ENCODE measurements around the gene BDKRB2.

BDKRB2 gene

GRCh38 chr14:96201965-96202364, 2.7 kb upstream of the BDKRB2 start:
- no peak for DNase-seq

GRCh38 chr14:96202441-96203094, 2.1 kb upstream of the BDKRB2 start:
- DNase-seq, result no peak

GRCh38 chr14:96203116-96203515, 1.5 kb upstream of the BDKRB2 start:
- DNase-seq, result no peak

- no peak for DNase-seq
Observed at GRCh38 chr14:96203635-96204034, 1.0 kb upstream of the BDKRB2 start.

GRCh38 chr14:96205059-96205977, 679 bp downstream of the BDKRB2 start:
- no peak for DNase-seq

GRCh38 chr14:96205978-96206360, 1.3 kb downstream of the BDKRB2 start:
- DNase-seq, result no peak

- DNase-seq, result no peak
Observed at GRCh38 chr14:96206461-96206860, 1.8 kb downstream of the BDKRB2 start.

GRCh38 chr14:96207686-96208085, 3.0 kb downstream of the BDKRB2 start:
- no peak for DNase-seq

- no peak for DNase-seq
Observed at GRCh38 chr14:96208739-96209138, 4.1 kb downstream of the BDKRB2 start.

- no peak for DNase-seq
Observed at GRCh38 chr14:96212140-96212539, 7.5 kb downstream of the BDKRB2 start.

- no peak for DNase-seq
Observed at GRCh38 chr14:96212896-96213295, 8.3 kb downstream of the BDKRB2 start.

- no peak for DNase-seq
Observed at GRCh38 chr14:96213871-96214465, 9.3 kb downstream of the BDKRB2 start.

GRCh38 chr14:96214793-96215192, 10.2 kb downstream of the BDKRB2 start:
- no peak for DNase-seq

GRCh38 chr14:96215452-96216244, 11.0 kb downstream of the BDKRB2 start:
- no peak for DNase-seq

- no peak for DNase-seq
Observed at GRCh38 chr14:96216627-96217026, 12.0 kb downstream of the BDKRB2 start.

- DNase-seq, result no peak
Observed at GRCh38 chr14:96217376-96217913, 12.8 kb downstream of the BDKRB2 start.

- DNase-seq, result no peak
Observed at GRCh38 chr14:96221109-96221650, 16.5 kb downstream of the BDKRB2 start.

- no peak for DNase-seq
Observed at GRCh38 chr14:96221841-96222240, 17.2 kb downstream of the BDKRB2 start.

- no peak for DNase-seq
Observed at GRCh38 chr14:96224480-96225096, 19.9 kb downstream of the BDKRB2 start.

GRCh38 chr14:96225213-96225612, 20.6 kb downstream of the BDKRB2 start:
- DNase-seq, result no peak

GRCh38 chr14:96225745-96226151, 21.1 kb downstream of the BDKRB2 start:
- no peak for DNase-seq

- no peak for DNase-seq
Observed at GRCh38 chr14:96227428-96227827, 22.8 kb downstream of the BDKRB2 start.

All from activated CD8-positive, alpha-beta memory T cell treated with anti-CD3 and anti-CD28 coated beads, Interleukin-2, amount 50 U/mL, for 48 hours (primary cell).